OCI-LY1 (cell line): ENCODE results near the gene CD55.

ENCODE experiments used
- CTCF ChIP-seq: fragments of 200-600 bp; sonication (generic), shearing (Covaris generic); IDR thresholded peaks from 2 replicates; pipeline ENCODE4 v1.5.1; 2017; ENCODE audit warnings: mild to moderate bottlenecking, antibody characterized with exemption, low read length, moderate library complexity, mixed read lengths
- EZH2 ChIP-seq: fragments of 200-600 bp; sonication (generic), shearing (Covaris generic); IDR thresholded peaks from 2 replicates; pipeline ENCODE4 v1.8.0; 2017; ENCODE audit warnings: borderline replicate concordance, mixed run types, mild to moderate bottlenecking, antibody characterized with exemption, low read length, moderate library complexity, mixed read lengths

GRCh38 chr1:207398986-207399385, 77.5 kb downstream of the CD55 start:
- no peak for TF ChIP-seq CTCF
- no peak for TF ChIP-seq EZH2
